ENCODE data around the gene PROZ.

DNA sequence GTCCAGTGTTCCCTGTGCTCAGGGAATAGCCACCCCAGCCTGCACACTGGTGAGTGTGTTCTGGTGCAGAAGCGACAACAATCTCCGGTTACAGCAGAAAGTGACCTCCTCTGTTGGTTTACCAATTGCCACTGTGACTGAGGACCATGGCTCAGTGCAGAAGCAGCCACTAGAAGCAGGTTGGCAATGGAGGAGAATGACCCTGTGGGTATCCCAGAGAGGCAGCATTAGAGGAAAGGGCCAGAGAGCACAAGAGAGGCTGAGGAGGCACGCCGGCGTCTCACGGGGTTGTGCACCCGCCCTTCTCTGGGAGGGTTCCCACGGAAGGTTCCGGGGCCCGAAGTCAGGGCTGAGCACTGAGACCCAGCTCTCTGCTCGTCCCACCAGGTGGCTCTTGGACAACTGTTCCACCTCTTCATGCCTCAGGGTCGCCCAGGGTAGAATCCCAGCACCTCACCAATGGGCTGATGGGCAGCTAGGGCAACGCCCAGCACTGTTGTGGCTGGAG lies 14.0 kb downstream of the PROZ start:
- TF ChIP-seq, protein P1, sequence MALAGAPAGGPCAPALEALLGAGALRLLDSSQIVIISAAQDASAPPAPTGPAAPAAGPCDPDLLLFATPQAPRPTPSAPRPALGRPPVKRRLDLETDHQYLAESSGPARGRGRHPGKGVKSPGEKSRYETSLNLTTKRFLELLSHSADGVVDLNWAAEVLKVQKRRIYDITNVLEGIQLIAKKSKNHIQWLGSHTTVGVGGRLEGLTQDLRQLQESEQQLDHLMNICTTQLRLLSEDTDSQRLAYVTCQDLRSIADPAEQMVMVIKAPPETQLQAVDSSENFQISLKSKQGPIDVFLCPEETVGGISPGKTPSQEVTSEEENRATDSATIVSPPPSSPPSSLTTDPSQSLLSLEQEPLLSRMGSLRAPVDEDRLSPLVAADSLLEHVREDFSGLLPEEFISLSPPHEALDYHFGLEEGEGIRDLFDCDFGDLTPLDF (CRISPR knock-in tag; IDR thresholded peaks at IDR 0.05), result no peak
- no peak for TF ChIP-seq ZNF563 (CRISPR knock-in tag; IDR thresholded peaks at IDR 0.05)
- TF ChIP-seq SP1 (IDR thresholded peaks at IDR 0.05), result no peak
- no peak for TF ChIP-seq SP1 (CRISPR knock-in tag; IDR thresholded peaks at IDR 0.05)

Data from HepG2 (cell line).